HEK293T (cell line): ENCODE measurements around the gene MAP1A.
"Not testable (repeated sequence)": the region's sequence is repeated elsewhere in the genome, so short reads cannot be mapped to it uniquely, and the experiment has no call there.

ENCODE experiments used
- ARNT ChIP-seq: fragments of 450-650 bp; IDR thresholded peaks from 2 replicates; pipeline ENCODE4 v1.6.1; 2017; ENCODE audit warnings: mild to moderate bottlenecking
- BHLHE40 ChIP-seq: fragments of 450-650 bp; IDR thresholded peaks from 2 replicates; pipeline ENCODE4 v1.6.1; 2016; ENCODE audit warnings: mild to moderate bottlenecking, moderate library complexity, borderline replicate concordance
- FOXK2 ChIP-seq: fragments of 450-650 bp; IDR thresholded peaks from 2 replicates; pipeline ENCODE4 v1.6.1; 2016; ENCODE audit warnings: mild to moderate bottlenecking
- FOXM1 ChIP-seq: fragments of 450-650 bp; IDR thresholded peaks from 2 replicates; pipeline ENCODE4 v1.6.1; 2017; ENCODE audit warnings: mild to moderate bottlenecking, borderline replicate concordance
- TF ChIP-seq, protein P1 (sequence below): fragments of 450-650 bp; IDR thresholded peaks from 2 replicates; pipeline ENCODE4 v1.6.1; 2016

DNA sequence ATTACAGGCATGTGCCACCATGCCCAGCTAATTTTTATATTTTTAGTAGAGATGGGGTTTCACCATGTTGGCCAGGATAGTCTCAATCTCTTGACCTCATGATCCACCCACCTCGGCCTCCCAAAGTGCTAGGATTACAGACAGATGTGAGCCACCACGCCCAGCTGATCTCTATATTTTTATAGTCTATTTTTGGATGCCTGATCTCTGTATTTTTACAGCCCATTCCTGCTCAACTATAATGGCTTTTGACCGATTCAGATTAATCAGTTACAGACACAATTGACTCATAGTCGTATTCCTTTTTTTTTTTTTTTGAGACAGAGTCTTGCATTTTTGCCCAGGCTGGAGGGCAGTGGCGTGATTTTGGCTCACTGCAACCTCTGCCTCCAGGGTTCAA, 15.4 kb downstream of the MAP1A start:
- TF ChIP-seq ARNT, FOXM1, BHLHE40, FOXK2: not testable (repeated sequence)
- TF ChIP-seq, protein P1, sequence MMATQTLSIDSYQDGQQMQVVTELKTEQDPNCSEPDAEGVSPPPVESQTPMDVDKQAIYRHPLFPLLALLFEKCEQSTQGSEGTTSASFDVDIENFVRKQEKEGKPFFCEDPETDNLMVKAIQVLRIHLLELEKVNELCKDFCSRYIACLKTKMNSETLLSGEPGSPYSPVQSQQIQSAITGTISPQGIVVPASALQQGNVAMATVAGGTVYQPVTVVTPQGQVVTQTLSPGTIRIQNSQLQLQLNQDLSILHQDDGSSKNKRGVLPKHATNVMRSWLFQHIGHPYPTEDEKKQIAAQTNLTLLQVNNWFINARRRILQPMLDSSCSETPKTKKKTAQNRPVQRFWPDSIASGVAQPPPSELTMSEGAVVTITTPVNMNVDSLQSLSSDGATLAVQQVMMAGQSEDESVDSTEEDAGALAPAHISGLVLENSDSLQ: not testable (repeated sequence)
